Nephron (organoid): ENCODE results near the gene ZNF462.

Source experiments
- H3K27ac Mint-ChIP-seq, 3 experiments: 2 replicates each; pipeline ENCODE4 v1.8.0; 2020; ENCODE audit warnings: mixed read lengths in 3 of 3, mild to moderate bottlenecking in 2 of 3, moderate library complexity in 1 of 3
- H3K27me3 Mint-ChIP-seq: 2 replicates; pipeline ENCODE4 v1.8.0; 2021; ENCODE audit warnings: low read depth, mild to moderate bottlenecking, moderate library complexity, mixed read lengths
- H3K36me3 Mint-ChIP-seq: 2 replicates; pipeline ENCODE4 v1.8.0; 2020; ENCODE audit warnings: low read depth, mixed read lengths
- H3K4me1 Mint-ChIP-seq: 2 replicates; pipeline ENCODE4 v1.8.0; 2020; ENCODE audit warnings: mixed read lengths
- H3K4me3 Mint-ChIP-seq, 3 experiments: 2 replicates each; pipeline ENCODE4 v1.8.0; 2020; ENCODE audit warnings: mild to moderate bottlenecking in 3 of 3, mixed read lengths in 3 of 3, moderate library complexity in 2 of 3
- H3K9me3 Mint-ChIP-seq: 2 replicates; pipeline ENCODE4 v1.8.0; 2020; ENCODE audit warnings: mixed read lengths
- TF ChIP-seq, protein P1 (sequence below), 3 experiments: fragments of 200-600 bp; sonication (generic); IDR thresholded peaks; one replicate each; pipeline ENCODE4 v1.5.0; 2021; ENCODE audit warnings: antibody characterized with exemption in 3 of 3; ENCODE audit not compliant: unreplicated experiment in 3 of 3

Gene ZNF462

DNA sequence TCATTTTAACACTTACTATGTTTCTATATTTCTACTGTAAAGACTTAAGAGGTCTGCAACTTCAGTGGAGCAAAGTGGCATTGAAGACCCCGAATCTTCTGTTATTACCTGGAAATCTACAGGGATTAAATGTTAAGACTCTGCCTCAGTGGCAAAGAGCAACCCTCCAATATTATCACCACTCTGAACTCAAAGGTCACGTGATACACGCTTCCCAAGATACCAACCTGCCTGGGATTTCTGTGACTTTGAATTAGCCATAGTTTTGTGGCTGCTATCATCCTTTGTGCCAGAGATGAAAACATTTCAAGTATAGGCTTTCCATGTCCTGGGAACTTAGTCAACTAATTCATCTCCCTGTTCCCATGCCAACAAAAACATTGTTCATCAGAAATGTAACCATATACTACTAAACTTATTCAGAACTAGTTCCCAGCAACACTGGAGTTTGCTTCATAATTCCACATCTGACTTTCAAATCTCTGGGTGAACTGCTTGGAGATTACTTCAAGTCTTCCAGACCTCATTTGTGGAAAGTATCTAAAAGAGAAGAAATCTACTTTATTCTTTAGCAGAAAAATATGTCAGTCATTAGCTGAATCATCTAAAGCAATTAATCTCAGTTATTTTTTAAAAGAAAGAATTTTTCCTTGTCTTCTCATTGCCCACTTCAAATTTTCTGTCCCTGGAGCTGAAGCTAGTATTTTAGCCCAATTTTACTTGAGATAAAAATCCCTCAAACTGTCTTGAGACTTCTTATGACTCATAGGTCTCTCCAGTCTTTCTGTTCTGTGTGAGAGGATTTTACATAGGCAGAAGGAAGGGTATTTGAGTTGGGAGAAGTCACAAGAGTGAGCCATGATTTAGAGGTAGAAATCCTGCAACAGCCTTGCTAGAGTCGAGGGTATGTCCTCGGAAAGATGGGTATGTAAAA, 83.0 kb downstream of the ZNF462 start:
- Mint-ChIP-seq H3K4me1 (peaks cover 23% of the 10 kb centered on the region), H3K4me3 (no peak overlapping the region), H3K36me3 (peaks cover 75% of the 10 kb centered on the region), H3K27ac (peak overlapping the region; percentile 25 to 71 (median 38)), H3K27me3 (no peaks in the 10 kb centered on the region), H3K9me3 (no peaks in the 10 kb centered on the region)
- TF ChIP-seq, protein P1, sequence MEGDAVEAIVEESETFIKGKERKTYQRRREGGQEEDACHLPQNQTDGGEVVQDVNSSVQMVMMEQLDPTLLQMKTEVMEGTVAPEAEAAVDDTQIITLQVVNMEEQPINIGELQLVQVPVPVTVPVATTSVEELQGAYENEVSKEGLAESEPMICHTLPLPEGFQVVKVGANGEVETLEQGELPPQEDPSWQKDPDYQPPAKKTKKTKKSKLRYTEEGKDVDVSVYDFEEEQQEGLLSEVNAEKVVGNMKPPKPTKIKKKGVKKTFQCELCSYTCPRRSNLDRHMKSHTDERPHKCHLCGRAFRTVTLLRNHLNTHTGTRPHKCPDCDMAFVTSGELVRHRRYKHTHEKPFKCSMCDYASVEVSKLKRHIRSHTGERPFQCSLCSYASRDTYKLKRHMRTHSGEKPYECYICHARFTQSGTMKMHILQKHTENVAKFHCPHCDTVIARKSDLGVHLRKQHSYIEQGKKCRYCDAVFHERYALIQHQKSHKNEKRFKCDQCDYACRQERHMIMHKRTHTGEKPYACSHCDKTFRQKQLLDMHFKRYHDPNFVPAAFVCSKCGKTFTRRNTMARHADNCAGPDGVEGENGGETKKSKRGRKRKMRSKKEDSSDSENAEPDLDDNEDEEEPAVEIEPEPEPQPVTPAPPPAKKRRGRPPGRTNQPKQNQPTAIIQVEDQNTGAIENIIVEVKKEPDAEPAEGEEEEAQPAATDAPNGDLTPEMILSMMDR (IDR thresholded peaks at IDR 0.05; ENCODE audit: unreplicated experiment in 3 of 3) = no peak

GRCh38 chr9:106947106-106947900, 84.3 kb downstream of the ZNF462 start:
- TF ChIP-seq, protein P1 (IDR thresholded peaks at IDR 0.05; ENCODE audit: unreplicated experiment in 3 of 3) = no peak
- H3K4me3 Mint-ChIP-seq = no peak overlapping the region
- H3K27me3 Mint-ChIP-seq = no peaks in the 10 kb centered on the region
- H3K4me1 Mint-ChIP-seq = peaks cover 16% of the 10 kb centered on the region
- peaks cover 70% of the 10 kb centered on the region for H3K36me3 Mint-ChIP-seq
- H3K27ac Mint-ChIP-seq = no peak overlapping the region
- no peaks in the 10 kb centered on the region for H3K9me3 Mint-ChIP-seq

DNA sequence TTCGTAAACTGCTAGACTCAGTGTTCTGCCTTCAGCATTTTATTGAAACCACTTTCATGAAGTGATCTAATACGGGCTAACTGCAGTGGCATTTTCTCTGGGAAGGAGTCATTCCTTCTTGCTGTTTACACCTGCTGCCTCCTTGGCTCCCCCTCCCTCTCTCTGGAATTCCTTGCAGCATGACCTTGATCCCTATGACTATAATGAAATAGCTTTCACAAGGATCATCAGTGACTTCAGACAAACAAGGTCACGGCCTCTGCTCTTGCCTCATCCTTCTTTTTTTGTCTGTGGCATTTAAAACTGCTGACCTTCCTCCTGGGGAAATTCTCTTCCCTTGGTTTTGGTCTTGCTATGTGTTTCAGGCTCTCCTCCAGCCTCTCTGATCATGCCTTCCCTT, 90.2 kb downstream of the ZNF462 start:
- H3K27ac Mint-ChIP-seq = no peak overlapping the region
- H3K36me3 Mint-ChIP-seq = peaks cover 77% of the 10 kb centered on the region
- TF ChIP-seq, protein P1 (IDR thresholded peaks at IDR 0.05; ENCODE audit: unreplicated experiment in 3 of 3) = no peak
- H3K9me3 Mint-ChIP-seq = no peaks in the 10 kb centered on the region
- H3K4me3 Mint-ChIP-seq = no peak overlapping the region
- no peaks in the 10 kb centered on the region for H3K4me1 Mint-ChIP-seq
- H3K27me3 Mint-ChIP-seq = no peaks in the 10 kb centered on the region

- Mint-ChIP-seq H3K9me3 (no peaks in the 10 kb centered on the region), H3K4me3 (no peak overlapping the region), H3K27me3 (no peaks in the 10 kb centered on the region), H3K36me3 (peaks cover 84% of the 10 kb centered on the region), H3K4me1 (no peaks in the 10 kb centered on the region), H3K27ac (no peak overlapping the region)
- TF ChIP-seq, protein P1 (IDR thresholded peaks at IDR 0.05; ENCODE audit: unreplicated experiment in 3 of 3) = no peak
Measured at GRCh38 chr9:106954558-106954957, 91.6 kb downstream of the ZNF462 start.

GRCh38 chr9:106954974-106955850, 92.2 kb downstream of the ZNF462 start:
- no peaks in the 10 kb centered on the region for H3K27me3 Mint-ChIP-seq
- H3K36me3 Mint-ChIP-seq = peaks cover 84% of the 10 kb centered on the region
- no peaks in the 10 kb centered on the region for H3K9me3 Mint-ChIP-seq
- H3K4me3 Mint-ChIP-seq = no peak overlapping the region
- TF ChIP-seq, protein P1 (IDR thresholded peaks at IDR 0.05; ENCODE audit: unreplicated experiment in 3 of 3) = no peak
- H3K4me1 Mint-ChIP-seq = no peaks in the 10 kb centered on the region
- H3K27ac Mint-ChIP-seq = no peak overlapping the region
